NCI-H146 treated with DMSO at 0.1 percent for 48 hours (cell line): ENCODE measurements around the gene BICRA.
A peak's percentile ranks its signal among the peaks of the same experiment; 100 is the strongest.
"Not testable (repeated sequence)": the region's sequence is repeated elsewhere in the genome, so short reads cannot be mapped to it uniquely, and the experiment has no call there.

ENCODE experiments used
- DNase-seq: peaks from one replicate; lab custom pipeline; 2025; ENCODE audit not compliant: unreplicated experiment; lab: John Stamatoyannopoulos, UW

The BICRA gene

GRCh38 chr19:47713046-47714021 is 104.4 kb downstream of the BICRA start, which contains the start of gene EHD2:
Gene EHD2 (plus strand): TSS chr19:47713422. CDS start chr19:47716613, 3,191 bp downstream.
- DNase-seq: no peak

- no peak for DNase-seq
Measured at GRCh38 chr19:47714339-47714738, 105.4 kb downstream of the BICRA start.

- DNase-seq: not testable (repeated sequence)
Measured at GRCh38 chr19:47714855-47715254, 105.9 kb downstream of the BICRA start.

DNA sequence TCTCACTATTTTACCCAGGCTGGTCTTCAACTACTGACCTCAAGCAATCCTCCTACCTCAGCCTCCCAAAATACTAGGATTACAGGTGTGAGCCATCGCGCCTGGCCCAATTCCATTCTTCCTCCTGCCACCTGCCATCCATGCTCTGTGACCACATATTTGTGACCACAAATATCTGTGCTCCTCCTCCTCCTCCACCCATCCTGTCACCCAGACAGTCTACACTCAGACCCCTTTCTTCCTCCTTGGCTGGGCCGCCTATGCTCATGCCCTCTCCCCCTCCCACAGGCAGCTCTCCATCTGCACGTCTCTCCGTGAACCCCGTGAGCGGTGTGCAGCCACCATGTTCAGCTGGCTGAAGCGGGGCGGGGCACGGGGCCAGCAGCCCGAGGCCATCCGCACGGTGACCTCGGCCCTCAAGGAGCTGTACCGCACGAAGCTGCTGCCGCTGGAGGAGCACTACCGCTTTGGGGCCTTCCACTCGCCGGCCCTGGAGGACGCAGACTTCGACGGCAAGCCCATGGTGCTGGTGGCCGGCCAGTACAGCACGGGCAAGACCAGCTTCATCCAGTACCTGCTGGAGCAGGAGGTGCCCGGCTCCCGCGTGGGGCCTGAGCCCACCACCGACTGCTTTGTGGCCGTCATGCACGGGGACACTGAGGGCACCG is 107.5 kb downstream of the BICRA start:
- DNase-seq: no peak

DNA sequence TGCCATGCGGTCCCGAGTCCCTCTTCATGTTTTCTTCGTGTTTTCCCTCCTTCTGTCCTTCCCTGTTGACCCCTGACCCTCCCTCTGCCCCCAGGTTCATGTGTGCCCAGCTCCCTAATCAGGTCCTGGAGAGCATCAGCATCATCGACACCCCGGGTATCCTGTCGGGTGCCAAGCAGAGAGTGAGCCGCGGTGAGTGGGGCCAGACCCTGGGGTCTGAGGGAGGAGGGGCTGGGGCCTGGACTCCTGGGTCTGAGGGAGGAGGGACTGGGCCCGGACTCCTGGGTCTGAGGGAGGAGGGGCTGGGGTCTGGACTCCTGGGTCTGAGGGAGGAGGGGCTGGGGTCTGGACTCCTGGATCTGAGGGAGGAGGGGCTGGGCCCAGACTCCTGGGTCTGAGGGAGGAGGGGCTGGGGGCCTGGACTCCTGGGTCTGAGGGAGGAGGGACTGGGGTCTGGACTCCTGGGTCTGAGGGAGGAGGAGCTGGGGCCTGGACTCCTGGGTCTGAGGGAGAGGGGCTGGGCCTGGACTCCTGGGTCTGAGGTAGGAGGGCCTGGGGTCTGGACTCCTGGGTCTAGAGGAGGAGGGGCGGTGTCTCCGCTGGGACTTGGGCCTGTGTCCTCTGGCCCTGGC is 109.6 kb downstream of the BICRA start:
- DNase-seq: not testable (repeated sequence)

- DNase-seq: no peak
Measured at GRCh38 chr19:47719047-47719859, 110.3 kb downstream of the BICRA start.

DNA sequence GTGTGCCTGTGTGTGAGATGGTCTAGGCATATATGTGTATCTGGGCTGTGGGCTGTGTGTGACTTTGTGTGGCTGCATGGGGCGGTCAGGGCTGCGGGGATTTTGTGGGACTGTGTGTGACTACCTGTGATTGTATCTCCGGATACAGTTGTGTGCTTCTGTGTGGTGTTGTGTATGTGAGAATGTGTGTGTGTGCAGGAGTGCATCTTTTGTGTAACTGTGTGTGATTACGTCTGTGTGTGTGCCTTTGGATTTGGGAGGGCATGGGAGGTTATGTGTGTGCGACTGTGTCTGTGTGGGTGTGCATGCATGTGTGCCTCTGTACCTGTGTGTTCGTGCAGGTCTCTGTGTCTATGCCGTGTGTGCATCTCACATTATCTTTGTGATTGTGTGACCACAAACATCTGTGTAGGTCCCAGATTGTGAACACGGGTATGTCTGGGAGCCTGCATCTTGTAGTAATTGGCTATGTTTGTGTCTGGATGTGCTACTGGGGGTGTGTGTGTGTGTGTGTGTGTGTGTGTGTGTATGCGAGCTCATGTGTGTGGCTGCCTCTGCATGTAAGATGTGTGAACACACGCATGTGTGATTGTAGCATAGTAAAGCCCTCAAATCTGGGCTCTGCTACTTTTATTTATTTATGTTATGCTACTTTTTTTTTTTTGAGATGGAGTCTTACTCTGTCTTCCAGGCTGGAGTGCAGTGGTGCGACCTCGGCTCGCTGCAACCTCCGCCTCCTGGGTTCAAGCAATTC is 111.9 kb downstream of the BICRA start:
- DNase-seq: no peak

DNA sequence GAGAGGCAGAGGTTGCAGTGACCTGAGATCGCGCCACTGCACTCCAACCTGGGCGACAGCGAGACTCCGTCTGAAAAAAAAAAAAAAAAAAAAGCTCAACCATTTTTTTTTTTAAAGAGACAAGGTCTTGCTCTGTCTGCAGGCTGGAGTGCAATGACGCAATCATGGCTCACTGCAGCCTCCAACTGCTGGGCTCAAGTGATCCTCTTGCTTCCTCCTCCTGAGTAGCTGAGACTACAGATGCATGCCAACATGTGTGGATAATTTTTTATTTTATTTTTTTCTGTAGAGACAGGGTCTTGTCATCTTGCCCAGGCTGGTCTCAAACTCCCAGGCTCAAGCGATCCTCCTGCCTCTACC is 114.6 kb downstream of the BICRA start:
- DNase-seq: peak; percentile 25

- no peak for DNase-seq
Measured at GRCh38 chr19:47725759-47726401, 116.9 kb downstream of the BICRA start.

- no peak for DNase-seq
Measured at GRCh38 chr19:47726467-47726866, 117.5 kb downstream of the BICRA start.

GRCh38 chr19:47728295-47728694 is 119.4 kb downstream of the BICRA start:
- not testable (repeated sequence) for DNase-seq

DNA sequence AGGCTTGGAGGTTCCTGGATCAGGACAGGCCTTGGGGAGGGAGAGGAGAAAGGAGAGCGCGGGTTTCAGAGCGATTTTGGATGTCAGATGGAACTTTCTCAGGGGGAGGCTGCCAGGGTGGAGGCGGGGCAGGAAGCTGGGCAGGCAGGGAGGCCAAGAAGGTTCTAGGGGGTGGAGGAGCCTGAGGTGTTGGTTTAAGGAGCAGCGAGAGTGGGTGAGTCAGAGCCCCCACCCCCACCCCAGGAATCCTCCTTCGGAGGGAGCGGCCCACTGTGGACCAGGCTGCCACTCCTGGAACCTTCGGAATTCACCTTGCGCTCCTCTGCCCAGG is 120.5 kb downstream of the BICRA start:
- no peak for DNase-seq

DNA sequence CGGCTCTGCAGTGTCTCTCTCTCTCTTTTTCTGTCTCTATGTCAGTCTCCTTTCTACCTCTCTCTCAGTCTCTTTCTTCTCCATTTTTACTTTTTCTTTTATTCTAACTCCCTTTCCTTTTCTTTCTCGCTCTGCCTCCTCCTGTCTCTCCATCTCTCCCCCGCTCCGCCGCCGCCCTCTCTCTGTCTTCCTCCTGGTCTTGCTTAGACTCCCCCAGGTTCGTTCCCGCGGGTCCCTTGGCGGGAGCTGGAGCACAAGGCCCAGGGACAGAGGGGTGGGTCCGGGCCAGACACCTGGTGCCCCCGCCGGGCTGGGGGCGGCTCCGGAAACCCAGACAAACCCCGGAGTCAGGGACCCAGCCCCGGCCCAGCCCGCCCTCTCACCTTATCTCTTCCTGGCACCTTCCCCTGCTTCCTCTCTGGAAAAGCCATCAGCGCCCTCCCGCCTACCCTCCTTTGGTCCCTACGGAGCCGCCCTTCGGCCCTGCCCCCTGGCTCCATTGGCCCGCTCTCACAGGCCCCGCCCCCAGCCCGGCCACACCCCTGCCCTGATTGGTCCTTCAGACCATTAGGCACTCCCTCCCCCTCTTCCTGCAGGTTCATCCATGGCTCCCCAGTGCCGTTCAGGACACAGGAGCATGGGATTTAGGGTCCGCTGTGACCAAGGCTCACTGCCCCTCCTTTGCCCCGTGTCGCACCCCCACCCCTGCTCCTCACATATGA is 121.0 kb downstream of the BICRA start:
- no peak for DNase-seq

DNA sequence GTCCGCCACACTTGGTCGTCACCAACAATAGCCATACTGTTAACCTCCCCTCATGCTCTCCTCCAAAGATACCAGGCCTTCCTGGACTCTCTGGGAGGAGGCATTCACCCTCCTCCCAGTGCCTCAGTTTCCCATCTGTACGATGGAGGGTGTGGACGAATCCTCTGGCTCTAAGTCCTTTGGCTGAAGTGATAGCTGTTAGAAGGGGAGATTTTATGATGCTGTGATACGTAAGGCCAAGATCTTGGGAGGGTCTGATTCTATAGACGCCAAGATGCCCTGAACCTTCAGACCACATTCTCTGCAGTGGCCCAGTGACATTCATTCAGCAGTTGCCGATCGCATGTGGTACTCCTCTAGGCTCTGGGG is 121.6 kb downstream of the BICRA start:
- no peak for DNase-seq

DNA sequence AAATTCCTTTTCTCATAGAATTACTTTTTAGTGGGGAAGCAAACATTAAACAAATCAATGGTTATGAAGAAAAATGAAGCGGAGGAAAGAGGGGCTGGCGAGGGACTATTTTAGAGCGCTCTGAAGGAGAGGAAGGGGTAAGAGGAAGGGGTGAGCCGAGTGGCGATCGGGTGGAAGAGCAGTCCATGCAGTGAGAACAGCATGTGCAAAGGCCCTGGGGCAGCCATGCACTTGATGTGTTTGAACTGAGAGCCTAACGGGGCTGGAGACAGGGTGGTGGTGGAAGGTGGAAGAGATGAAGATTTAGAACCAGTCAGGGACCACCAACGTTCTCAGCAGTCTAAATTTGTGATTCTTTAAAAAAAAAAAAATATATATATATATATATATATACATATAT is 122.0 kb downstream of the BICRA start:
- no peak for DNase-seq

DNA sequence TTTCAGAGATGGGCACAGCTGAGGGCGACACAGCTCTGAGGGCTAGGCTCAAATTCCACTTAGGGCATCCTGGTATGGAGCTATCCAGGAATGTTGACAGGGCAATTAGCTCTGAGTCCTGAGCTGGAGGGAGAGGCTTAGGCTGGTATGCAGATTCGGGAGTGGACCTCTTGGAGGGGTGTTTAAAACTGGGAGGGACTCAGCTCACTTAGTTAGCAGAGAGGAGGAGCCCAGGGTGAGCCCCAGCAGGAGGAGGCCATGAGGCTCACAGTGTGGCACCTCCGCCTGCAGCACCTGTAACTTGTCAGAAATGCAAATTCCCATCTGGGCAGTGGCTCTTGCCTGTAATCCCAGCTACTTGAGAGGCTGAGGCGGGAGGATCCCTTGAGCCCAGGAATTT is 126.2 kb downstream of the BICRA start:
- no peak for DNase-seq

DNA sequence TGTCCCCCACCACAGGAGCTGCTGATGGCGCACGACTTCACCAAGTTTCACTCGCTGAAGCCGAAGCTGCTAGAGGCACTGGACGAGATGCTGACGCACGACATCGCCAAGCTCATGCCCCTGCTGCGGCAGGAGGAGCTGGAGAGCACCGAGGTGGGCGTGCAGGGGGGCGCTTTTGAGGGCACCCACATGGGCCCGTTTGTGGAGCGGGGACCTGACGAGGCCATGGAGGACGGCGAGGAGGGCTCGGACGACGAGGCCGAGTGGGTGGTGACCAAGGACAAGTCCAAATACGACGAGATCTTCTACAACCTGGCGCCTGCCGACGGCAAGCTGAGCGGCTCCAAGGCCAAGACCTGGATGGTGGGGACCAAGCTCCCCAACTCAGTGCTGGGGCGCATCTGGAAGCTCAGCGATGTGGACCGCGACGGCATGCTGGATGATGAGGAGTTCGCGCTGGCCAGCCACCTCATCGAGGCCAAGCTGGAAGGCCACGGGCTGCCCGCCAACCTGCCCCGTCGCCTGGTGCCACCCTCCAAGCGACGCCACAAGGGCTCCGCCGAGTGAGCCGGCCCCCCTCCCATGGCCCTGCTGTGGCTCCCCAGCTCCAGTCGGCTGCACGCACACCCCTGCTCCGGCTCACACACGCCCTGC is 132.1 kb downstream of the BICRA start:
- no peak for DNase-seq

DNA sequence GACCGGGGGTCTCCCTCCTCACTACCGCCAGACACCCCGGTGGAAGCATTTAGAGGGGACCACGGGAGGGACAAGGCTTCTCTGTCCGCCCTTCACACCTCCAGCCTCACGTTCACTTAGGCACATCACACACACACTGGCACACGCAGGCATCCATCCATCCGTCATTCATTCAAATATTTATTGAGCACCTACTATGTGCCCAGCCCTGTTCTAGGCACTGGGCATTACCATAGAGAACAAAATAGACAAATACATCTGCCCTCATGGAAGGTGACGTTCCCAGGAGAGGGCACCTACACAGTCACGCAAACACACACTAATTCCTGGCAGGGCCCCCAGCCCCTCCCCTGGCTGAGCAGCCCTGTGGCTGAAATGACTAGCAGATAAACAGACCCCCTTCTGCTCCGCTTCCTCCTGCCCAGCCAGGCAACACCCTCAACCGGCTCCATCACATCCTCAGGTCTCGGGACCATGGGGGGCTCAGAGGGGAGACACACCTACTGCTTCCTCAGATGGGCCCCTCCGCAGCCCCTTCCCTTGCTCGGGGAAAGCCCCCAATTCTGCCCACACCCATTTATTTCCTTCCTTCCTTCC is 132.7 kb downstream of the BICRA start:
- no peak for DNase-seq
